Left forelimb (tissue), 1 donor: Measurements from ENCODE around the gene NATD1.

Experiments used
- DNase-seq: peaks from one replicate; pipeline ENCODE4 v3.0.0-alpha.2; 2018; ENCODE audit warnings: low spot score

NATD1 gene

GRCh38 chr17:21289902-21290571, 36.8 kb upstream of the NATD1 start:
- DNase-seq, result no peak

GRCh38 chr17:21289175-21289901, 36.1 kb upstream of the NATD1 start:
- no peak for DNase-seq

- no peak for DNase-seq
These were observed 35.4 kb upstream of the NATD1 start for GRCh38 chr17:21288571-21289017.

- DNase-seq, result peak; percentile 87
These were observed 34.7 kb upstream of the NATD1 start for GRCh38 chr17:21287703-21288449.

- DNase-seq, result no peak
These were observed 33.9 kb upstream of the NATD1 start for GRCh38 chr17:21286909-21287702.

GRCh38 chr17:21286066-21286770, 33.0 kb upstream of the NATD1 start:
- DNase-seq, result no peak

- DNase-seq, result no peak
These were observed 32.2 kb upstream of the NATD1 start for GRCh38 chr17:21285164-21286065.

- DNase-seq, result peak; percentile 98
These were observed 31.3 kb upstream of the NATD1 start, which contains the start of gene MAP2K3 for GRCh38 chr17:21284319-21285163. Gene MAP2K3 (plus strand): TSS chr17:21284711. CDS start chr17:21284921, 210 bp downstream.

GRCh38 chr17:21283482-21284318, 30.5 kb upstream of the NATD1 start:
- DNase-seq, result no peak

GRCh38 chr17:21282850-21283249, 29.6 kb upstream of the NATD1 start:
- no peak for DNase-seq

GRCh38 chr17:21282231-21282630, 29.0 kb upstream of the NATD1 start:
- no peak for DNase-seq

GRCh38 chr17:21280081-21280518, 26.9 kb upstream of the NATD1 start:
- peak; percentile 88 for DNase-seq

GRCh38 chr17:21279582-21279981, 26.4 kb upstream of the NATD1 start:
- DNase-seq, result no peak

- no peak for DNase-seq
These were observed 26.0 kb upstream of the NATD1 start for GRCh38 chr17:21279198-21279535.

- DNase-seq, result no peak
These were observed 25.4 kb upstream of the NATD1 start for GRCh38 chr17:21278450-21279197.

- DNase-seq, result no peak
These were observed 24.1 kb upstream of the NATD1 start for GRCh38 chr17:21277332-21277731.

- DNase-seq, result no peak
These were observed 23.0 kb upstream of the NATD1 start for GRCh38 chr17:21276264-21276588.
